ENCODE data around the gene STXBP6. TPM values are rescaled to one million over a fixed set of nuclear protein-coding genes. Genes with fewer than 3 reads are reported as not detected.

The STXBP6 gene
- polyA plus RNA-seq, 1 donor (not counting 4 experiments of a cell fraction or from before 2014, with no cell fraction given) = 1.4 TPM

GRCh38 chr14:24777678-24778077, 272.3 kb downstream of the STXBP6 start:
- no peak overlapping the region for H3K27ac ChIP-seq (ENCODE audit: control insufficient read depth, insufficient read depth, low read length)
- dilution Hi-C loops (cut with MboI; ENCODE audit: extremely low pct_ligation_motif_present, low sequenced_read_pairs) = no loop called here
- H2AFZ ChIP-seq (ENCODE audit: control insufficient read depth, low read length) = no peak overlapping the region
- H3K9ac ChIP-seq (ENCODE audit: control insufficient read depth, extremely low read depth, insufficient read depth, low read length) = no peak overlapping the region
- H3K4me3 ChIP-seq (ENCODE audit: control insufficient read depth in 2 of 3, extremely low read depth in 1 of 3, insufficient read depth in 2 of 3, low read depth in 1 of 3, low read length in 3 of 3) = no peak overlapping the region
- H3K4me2 ChIP-seq (ENCODE audit: control insufficient read depth, extremely low read depth, insufficient read depth, low read depth, low read length) = no peak overlapping the region
- TF ChIP-seq EZH2 (IDR thresholded peaks at IDR 0.05; ENCODE audit: low read length) (no peak), CTCF (optimal IDR thresholded peaks at IDR 0.05 in 1 of 3, IDR thresholded peaks at IDR 0.05 in 1 of 3, conservative IDR thresholded peaks at IDR 0.05 in 1 of 3; ENCODE audit: extremely low read depth in 1 of 3, insufficient read depth in 2 of 3, low read length in 3 of 3) (no peak)
- no peaks in the 10 kb centered on the region for H3K36me3 ChIP-seq (ENCODE audit: control insufficient read depth in 2 of 2, extremely low read depth in 1 of 2, insufficient read depth in 2 of 2, low read length in 2 of 2)
- no peaks in the 10 kb centered on the region for H3K27me3 ChIP-seq (ENCODE audit: control insufficient read depth, extremely low read depth, insufficient read depth, low read length)
- no peaks in the 10 kb centered on the region for H3K79me2 ChIP-seq (ENCODE audit: control insufficient read depth, insufficient read depth, low read length)
- FAIRE-seq (no peak), DNase-seq (ENCODE audit: low read depth, low spot score) (no peak)
- no peaks in the 10 kb centered on the region for H3K4me1 ChIP-seq (ENCODE audit: control insufficient read depth, extremely low read depth, insufficient read depth, low read length)
- no peaks in the 10 kb centered on the region for H4K20me1 ChIP-seq (ENCODE audit: control insufficient read depth, extremely low read depth, insufficient read depth, low read length)
- H3K9me1 ChIP-seq (ENCODE audit: control insufficient read depth, extremely low read depth, insufficient read depth, low read length) = no peaks in the 10 kb centered on the region
- H3K9me3 ChIP-seq (ENCODE audit: control insufficient read depth, low read depth, low read length) = no peaks in the 10 kb centered on the region

DNA sequence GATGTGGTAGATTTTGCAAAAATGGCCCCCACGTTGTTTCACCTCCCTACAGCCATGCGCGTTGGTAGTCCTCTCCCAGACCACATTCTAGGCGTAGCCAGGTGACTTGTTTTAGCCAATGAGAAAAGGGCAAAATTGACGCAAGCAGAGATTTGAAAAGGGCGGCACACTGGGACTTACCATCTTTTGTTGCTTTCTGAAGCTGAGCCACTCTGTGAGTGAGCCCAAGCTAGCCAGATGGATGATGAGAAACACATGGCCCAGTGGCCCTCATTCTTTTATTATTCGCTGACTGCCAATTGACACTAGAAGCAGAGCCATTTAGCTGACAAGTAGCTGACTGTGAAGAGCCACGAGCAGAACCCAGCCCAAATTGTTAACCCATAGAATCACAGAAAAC, 274.0 kb downstream of the STXBP6 start:
- dilution Hi-C loops (cut with MboI; ENCODE audit: extremely low pct_ligation_motif_present, low sequenced_read_pairs) = no loop called here

More for the DNA sequence above, 274.0 kb downstream of the STXBP6 start:
- no peak overlapping the region for H2AFZ ChIP-seq (ENCODE audit: control insufficient read depth, low read length)
- no peak for FAIRE-seq
- DNase-seq (ENCODE audit: low read depth, low spot score) = no peak
- TF ChIP-seq EZH2 (IDR thresholded peaks at IDR 0.05; ENCODE audit: low read length) (no peak), CTCF (optimal IDR thresholded peaks at IDR 0.05 in 1 of 3, IDR thresholded peaks at IDR 0.05 in 1 of 3, conservative IDR thresholded peaks at IDR 0.05 in 1 of 3; ENCODE audit: extremely low read depth in 1 of 3, insufficient read depth in 2 of 3, low read length in 3 of 3) (no peak)
- H3K4me3 ChIP-seq (ENCODE audit: control insufficient read depth in 2 of 3, extremely low read depth in 1 of 3, insufficient read depth in 2 of 3, low read depth in 1 of 3, low read length in 3 of 3) = no peak overlapping the region
- H3K9ac ChIP-seq (ENCODE audit: control insufficient read depth, extremely low read depth, insufficient read depth, low read length) = no peak overlapping the region
- no peak overlapping the region for H3K27ac ChIP-seq (ENCODE audit: control insufficient read depth, insufficient read depth, low read length)
- H4K20me1 ChIP-seq (ENCODE audit: control insufficient read depth, extremely low read depth, insufficient read depth, low read length) = no peaks in the 10 kb centered on the region
- no peaks in the 10 kb centered on the region for H3K27me3 ChIP-seq (ENCODE audit: control insufficient read depth, extremely low read depth, insufficient read depth, low read length)
- H3K36me3 ChIP-seq (ENCODE audit: control insufficient read depth in 2 of 2, extremely low read depth in 1 of 2, insufficient read depth in 2 of 2, low read length in 2 of 2) = no peaks in the 10 kb centered on the region
- H3K9me3 ChIP-seq (ENCODE audit: control insufficient read depth, low read depth, low read length) = no peaks in the 10 kb centered on the region
- H3K4me1 ChIP-seq (ENCODE audit: control insufficient read depth, extremely low read depth, insufficient read depth, low read length) = no peaks in the 10 kb centered on the region
- H3K9me1 ChIP-seq (ENCODE audit: control insufficient read depth, extremely low read depth, insufficient read depth, low read length) = no peaks in the 10 kb centered on the region
- no peaks in the 10 kb centered on the region for H3K79me2 ChIP-seq (ENCODE audit: control insufficient read depth, insufficient read depth, low read length)
- no peak overlapping the region for H3K4me2 ChIP-seq (ENCODE audit: control insufficient read depth, extremely low read depth, insufficient read depth, low read depth, low read length)
